ENCODE data around the gene DUSP10.

Gene DUSP10

GRCh38 chr1:221748981-221749380, 7.1 kb upstream of the DUSP10 start:
- H3K4me1 Mint-ChIP-seq = peaks cover 37% of the 10 kb centered on the region
- H3K27ac Mint-ChIP-seq = peak overlapping the region; percentile 37
- H3K4me3 Mint-ChIP-seq = no peak overlapping the region
- ATAC-seq = no peak
- no peaks in the 10 kb centered on the region for H3K27me3 Mint-ChIP-seq
- no peaks in the 10 kb centered on the region for H3K36me3 Mint-ChIP-seq
- H3K9me3 Mint-ChIP-seq = peaks cover 4% of the 10 kb centered on the region

GRCh38 chr1:221747839-221748238, 6.0 kb upstream of the DUSP10 start:
- Mint-ChIP-seq H3K27me3 (no peaks in the 10 kb centered on the region), H3K36me3 (no peaks in the 10 kb centered on the region), H3K4me3 (no peak overlapping the region), H3K4me1 (peaks cover 37% of the 10 kb centered on the region), H3K9me3 (peaks cover 4% of the 10 kb centered on the region), H3K27ac (peak overlapping the region; percentile 60)
- no peak for ATAC-seq

- no peak overlapping the region for H3K4me3 Mint-ChIP-seq
- H3K4me1 Mint-ChIP-seq = peaks cover 22% of the 10 kb centered on the region
- no peak overlapping the region for H3K27ac Mint-ChIP-seq
- H3K9me3 Mint-ChIP-seq = no peaks in the 10 kb centered on the region
- H3K36me3 Mint-ChIP-seq = peaks cover 9% of the 10 kb centered on the region
- peak; percentile 9 for ATAC-seq
- no peaks in the 10 kb centered on the region for H3K27me3 Mint-ChIP-seq
Measured at GRCh38 chr1:221743416-221744208, 1.7 kb upstream of the DUSP10 start.

DNA sequence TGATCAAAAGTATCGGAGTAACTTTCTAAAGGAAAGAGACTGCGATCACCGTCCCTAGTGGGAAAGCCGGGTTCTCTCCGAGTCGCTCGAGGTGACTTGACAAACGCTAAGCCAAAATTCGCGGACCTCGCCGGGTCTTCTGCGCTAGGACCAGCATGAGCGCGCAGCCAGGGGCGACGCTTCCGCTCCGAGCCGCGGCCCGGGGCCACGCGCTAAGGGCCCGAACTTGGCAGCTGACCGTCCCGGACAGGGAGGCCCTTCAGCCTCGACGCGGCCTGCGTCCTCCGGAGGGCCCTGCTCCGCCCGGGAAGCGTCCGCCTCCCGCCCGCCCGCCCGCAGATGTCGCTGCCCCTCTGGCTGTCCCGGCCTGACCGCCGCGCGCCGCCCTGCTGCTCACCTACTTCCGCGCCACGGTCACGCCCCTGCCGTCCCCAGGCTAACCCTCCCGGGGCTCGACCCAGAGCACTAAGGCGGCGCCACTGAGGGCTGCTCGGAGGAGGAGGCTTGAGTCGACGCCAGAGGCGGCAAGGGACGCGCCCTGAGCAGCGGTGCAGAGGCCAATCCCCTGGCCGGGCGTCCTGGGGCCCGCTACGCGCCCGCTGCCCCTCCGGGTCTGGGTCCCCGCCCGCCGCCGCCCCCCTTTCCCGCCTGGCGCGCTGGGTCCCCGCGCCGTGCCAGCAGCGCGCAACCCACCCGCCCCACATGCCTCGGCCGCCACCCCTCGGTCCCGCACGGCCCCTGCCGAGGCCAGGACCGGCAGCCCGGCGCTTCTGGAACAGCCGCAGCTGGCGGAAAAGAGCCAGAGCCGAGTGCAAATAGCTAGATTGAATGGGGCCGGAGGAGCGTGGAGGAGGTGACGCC, 896 bp upstream of the DUSP10 start:
- no peaks in the 10 kb centered on the region for H3K27me3 Mint-ChIP-seq
- H3K27ac Mint-ChIP-seq = no peak overlapping the region
- peaks cover 29% of the 10 kb centered on the region for H3K4me1 Mint-ChIP-seq
- H3K36me3 Mint-ChIP-seq = peaks cover 18% of the 10 kb centered on the region
- H3K9me3 Mint-ChIP-seq = no peaks in the 10 kb centered on the region
- H3K4me3 Mint-ChIP-seq = no peak overlapping the region
- peak; percentile 82 for ATAC-seq

GRCh38 chr1:221740993-221741702, 741 bp downstream of the DUSP10 start:
- Mint-ChIP-seq H3K36me3 (peaks cover 34% of the 10 kb centered on the region), H3K27me3 (no peaks in the 10 kb centered on the region), H3K27ac (no peak overlapping the region), H3K4me1 (peaks cover 30% of the 10 kb centered on the region), H3K4me3 (no peak overlapping the region), H3K9me3 (no peaks in the 10 kb centered on the region)
- ATAC-seq = no peak

DNA sequence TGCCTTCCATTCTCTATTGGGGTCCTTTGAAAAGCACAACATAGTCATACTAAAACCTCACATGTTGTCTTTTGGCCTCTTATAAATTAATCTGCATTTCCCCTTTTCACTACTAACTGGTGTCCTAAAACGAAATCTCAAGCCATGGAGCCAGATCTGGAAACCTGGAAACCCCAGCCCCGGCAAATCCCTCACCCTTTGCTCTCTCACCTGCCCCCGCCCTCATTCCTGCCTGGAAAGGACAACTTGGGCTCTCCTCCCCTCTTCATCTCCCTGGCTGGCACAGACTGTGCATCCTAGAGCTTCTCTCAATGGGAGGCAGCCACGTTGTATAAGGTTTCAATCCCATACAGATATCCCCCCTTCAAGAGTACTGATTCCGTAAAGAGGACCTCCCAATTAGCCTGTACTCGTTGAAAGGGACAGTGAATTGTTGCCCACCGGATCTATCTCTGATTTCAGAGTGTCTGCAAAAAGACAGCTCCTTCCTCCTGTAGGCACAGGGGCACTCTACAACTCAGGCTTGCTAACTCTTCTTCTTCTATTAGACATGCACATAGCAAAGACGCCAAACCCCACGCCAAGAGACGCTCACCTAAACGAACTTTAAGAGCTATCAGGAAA, 1.4 kb downstream of the DUSP10 start:
- Mint-ChIP-seq H3K27ac (no peak overlapping the region), H3K4me3 (no peak overlapping the region), H3K4me1 (peaks cover 30% of the 10 kb centered on the region), H3K36me3 (peaks cover 39% of the 10 kb centered on the region), H3K27me3 (no peaks in the 10 kb centered on the region), H3K9me3 (no peaks in the 10 kb centered on the region)
- ATAC-seq = no peak

GRCh38 chr1:221739677-221740025, 2.2 kb downstream of the DUSP10 start:
- peak overlapping the region; percentile 48 for H3K4me3 Mint-ChIP-seq

GRCh38 chr1:221739018-221739676, 2.7 kb downstream of the DUSP10 start:
- no peak overlapping the region for H3K27ac Mint-ChIP-seq
- no peak for ATAC-seq
- H3K4me3 Mint-ChIP-seq = peak overlapping the region; percentile 48
- H3K27me3 Mint-ChIP-seq = no peaks in the 10 kb centered on the region
- H3K36me3 Mint-ChIP-seq = peaks cover 45% of the 10 kb centered on the region
- H3K9me3 Mint-ChIP-seq = no peaks in the 10 kb centered on the region
- peaks cover 40% of the 10 kb centered on the region for H3K4me1 Mint-ChIP-seq

More at GRCh38 chr1:221739677-221740025, 2.2 kb downstream of the DUSP10 start:
- ATAC-seq = no peak
- Mint-ChIP-seq H3K4me1 (peaks cover 37% of the 10 kb centered on the region), H3K9me3 (no peaks in the 10 kb centered on the region), H3K36me3 (peaks cover 44% of the 10 kb centered on the region), H3K27ac (no peak overlapping the region), H3K27me3 (no peaks in the 10 kb centered on the region)

- H3K27ac Mint-ChIP-seq = no peak overlapping the region
- ATAC-seq = no peak
- H3K27me3 Mint-ChIP-seq = no peaks in the 10 kb centered on the region
- peaks cover 43% of the 10 kb centered on the region for H3K4me1 Mint-ChIP-seq
- H3K36me3 Mint-ChIP-seq = peaks cover 59% of the 10 kb centered on the region
- H3K9me3 Mint-ChIP-seq = no peaks in the 10 kb centered on the region
- H3K4me3 Mint-ChIP-seq = no peak overlapping the region
Measured at GRCh38 chr1:221736714-221737113, 5.2 kb downstream of the DUSP10 start.

GRCh38 chr1:221735999-221736398, 5.9 kb downstream of the DUSP10 start:
- H3K9me3 Mint-ChIP-seq = no peaks in the 10 kb centered on the region
- no peak overlapping the region for H3K27ac Mint-ChIP-seq
- ATAC-seq = no peak
- no peaks in the 10 kb centered on the region for H3K27me3 Mint-ChIP-seq
- H3K4me1 Mint-ChIP-seq = peaks cover 43% of the 10 kb centered on the region
- H3K36me3 Mint-ChIP-seq = peaks cover 59% of the 10 kb centered on the region
- H3K4me3 Mint-ChIP-seq = no peak overlapping the region

- Mint-ChIP-seq H3K9me3 (no peaks in the 10 kb centered on the region), H3K4me3 (no peak overlapping the region), H3K27ac (no peak overlapping the region), H3K36me3 (peaks cover 64% of the 10 kb centered on the region), H3K27me3 (no peaks in the 10 kb centered on the region), H3K4me1 (peaks cover 43% of the 10 kb centered on the region)
- no peak for ATAC-seq
Measured at GRCh38 chr1:221734187-221734586, 7.7 kb downstream of the DUSP10 start.

GRCh38 chr1:221732052-221732451, 9.8 kb downstream of the DUSP10 start:
- no peak overlapping the region for H3K4me3 Mint-ChIP-seq
- H3K27me3 Mint-ChIP-seq = no peaks in the 10 kb centered on the region
- H3K27ac Mint-ChIP-seq = no peak overlapping the region
- peaks cover 60% of the 10 kb centered on the region for H3K36me3 Mint-ChIP-seq
- no peak for ATAC-seq
- H3K9me3 Mint-ChIP-seq = no peaks in the 10 kb centered on the region
- peaks cover 47% of the 10 kb centered on the region for H3K4me1 Mint-ChIP-seq

GRCh38 chr1:221729771-221730330, 12.0 kb downstream of the DUSP10 start:
- ATAC-seq = no peak
- no peak overlapping the region for H3K4me3 Mint-ChIP-seq
- H3K4me1 Mint-ChIP-seq = peaks cover 57% of the 10 kb centered on the region
- H3K27me3 Mint-ChIP-seq = no peaks in the 10 kb centered on the region
- peaks cover 1% of the 10 kb centered on the region for H3K9me3 Mint-ChIP-seq
- H3K36me3 Mint-ChIP-seq = peaks cover 60% of the 10 kb centered on the region
- H3K27ac Mint-ChIP-seq = no peak overlapping the region

- Mint-ChIP-seq H3K27me3 (no peaks in the 10 kb centered on the region), H3K9me3 (peaks cover 7% of the 10 kb centered on the region), H3K36me3 (peaks cover 60% of the 10 kb centered on the region), H3K27ac (no peak overlapping the region), H3K4me1 (peaks cover 40% of the 10 kb centered on the region), H3K4me3 (no peak overlapping the region)
- ATAC-seq = no peak
Measured at GRCh38 chr1:221728037-221728505, 13.8 kb downstream of the DUSP10 start.

Measured in stimulated activated memory B cell treated with anti-CD40 and anti-IgM and Interleukin-4, amounts not matched to agents 10 μg/mL and 1 μg/mL and 100 μg/mL, for 72 hours (primary cell).